Endothelial cell of hepatic sinusoid (primary cell): Measurements from ENCODE around the gene DOCK1.

Experiments
- in situ Hi-C: cut with HindIII; loops from 2 replicates; pipeline ENCODE4 v1.10.0; 2017; ENCODE audit warnings: low sequenced_read_pairs

DOCK1 gene

GRCh38 chr10:126948355-126949160 is 43.3 kb downstream of the DOCK1 start:
- in situ Hi-C loops: no loop called here

- in situ Hi-C loops: no loop called here
These were observed 43.9 kb downstream of the DOCK1 start for GRCh38 chr10:126949161-126949503.

- in situ Hi-C loops: no loop called here
These were observed 45.3 kb downstream of the DOCK1 start for GRCh38 chr10:126950401-126951105.

- in situ Hi-C loops: no loop called here
These were observed 48.7 kb downstream of the DOCK1 start for GRCh38 chr10:126953886-126954285.

- in situ Hi-C loops: no loop called here
These were observed 50.2 kb downstream of the DOCK1 start for GRCh38 chr10:126955396-126955795.

- in situ Hi-C loops: no loop called here
These were observed 50.9 kb downstream of the DOCK1 start for GRCh38 chr10:126955934-126956711.

GRCh38 chr10:126956712-126957108 is 51.5 kb downstream of the DOCK1 start:
- in situ Hi-C loops: no loop called here

- in situ Hi-C loops: no loop called here
These were observed 51.9 kb downstream of the DOCK1 start for GRCh38 chr10:126957111-126957510.

- in situ Hi-C loops: no loop called here
These were observed 54.2 kb downstream of the DOCK1 start for GRCh38 chr10:126959431-126959830.

GRCh38 chr10:126959906-126960685 is 54.9 kb downstream of the DOCK1 start:
- in situ Hi-C loops: loop anchor here (10.0 kb wide), 1 partner anchor 55 kb away; the partner anchor contains the start of gene DOCK1

GRCh38 chr10:126963354-126963753 is 58.1 kb downstream of the DOCK1 start:
- in situ Hi-C loops: loop anchor here (10.0 kb wide), 1 partner anchor 59 kb away; the partner anchor contains the start of gene DOCK1

- in situ Hi-C loops: loop anchor here (10.0 kb wide), 1 partner anchor 59 kb away; the partner anchor contains the start of gene DOCK1
These were observed 59.0 kb downstream of the DOCK1 start for GRCh38 chr10:126964190-126964589.

GRCh38 chr10:126966938-126967337 is 61.7 kb downstream of the DOCK1 start:
- in situ Hi-C loops: loop anchor here (10.0 kb wide), 1 partner anchor 62 kb away; the partner anchor contains the start of gene DOCK1

GRCh38 chr10:126969310-126969709 is 64.1 kb downstream of the DOCK1 start:
- in situ Hi-C loops: loop anchor here (10.0 kb wide), 1 partner anchor 65 kb away; the partner anchor contains the start of gene DOCK1

GRCh38 chr10:126972635-126973414 is 67.6 kb downstream of the DOCK1 start:
- in situ Hi-C loops: no loop called here

- in situ Hi-C loops: loop anchor here (5.0 kb wide), 1 partner anchor 58 kb away; no protein-coding TSS in a partner anchor
These were observed 70.0 kb downstream of the DOCK1 start for GRCh38 chr10:126975221-126975620.

- in situ Hi-C loops: loop anchor here (5.0 kb wide), 1 partner anchor 60 kb away; no protein-coding TSS in a partner anchor
These were observed 72.0 kb downstream of the DOCK1 start for GRCh38 chr10:126977216-126977615.

GRCh38 chr10:126979311-126979710 is 74.1 kb downstream of the DOCK1 start:
- in situ Hi-C loops: loop anchor here (5.0 kb wide), 1 partner anchor 62 kb away; no protein-coding TSS in a partner anchor

GRCh38 chr10:126993208-126993607 is 88.0 kb downstream of the DOCK1 start:
- in situ Hi-C loops: no loop called here
